ENCODE measurements around the gene NFU1.
"Not testable (repeated sequence)": the region's sequence is repeated elsewhere in the genome, so short reads cannot be mapped to it uniquely, and the experiment has no call there.

The NFU1 gene

DNA sequence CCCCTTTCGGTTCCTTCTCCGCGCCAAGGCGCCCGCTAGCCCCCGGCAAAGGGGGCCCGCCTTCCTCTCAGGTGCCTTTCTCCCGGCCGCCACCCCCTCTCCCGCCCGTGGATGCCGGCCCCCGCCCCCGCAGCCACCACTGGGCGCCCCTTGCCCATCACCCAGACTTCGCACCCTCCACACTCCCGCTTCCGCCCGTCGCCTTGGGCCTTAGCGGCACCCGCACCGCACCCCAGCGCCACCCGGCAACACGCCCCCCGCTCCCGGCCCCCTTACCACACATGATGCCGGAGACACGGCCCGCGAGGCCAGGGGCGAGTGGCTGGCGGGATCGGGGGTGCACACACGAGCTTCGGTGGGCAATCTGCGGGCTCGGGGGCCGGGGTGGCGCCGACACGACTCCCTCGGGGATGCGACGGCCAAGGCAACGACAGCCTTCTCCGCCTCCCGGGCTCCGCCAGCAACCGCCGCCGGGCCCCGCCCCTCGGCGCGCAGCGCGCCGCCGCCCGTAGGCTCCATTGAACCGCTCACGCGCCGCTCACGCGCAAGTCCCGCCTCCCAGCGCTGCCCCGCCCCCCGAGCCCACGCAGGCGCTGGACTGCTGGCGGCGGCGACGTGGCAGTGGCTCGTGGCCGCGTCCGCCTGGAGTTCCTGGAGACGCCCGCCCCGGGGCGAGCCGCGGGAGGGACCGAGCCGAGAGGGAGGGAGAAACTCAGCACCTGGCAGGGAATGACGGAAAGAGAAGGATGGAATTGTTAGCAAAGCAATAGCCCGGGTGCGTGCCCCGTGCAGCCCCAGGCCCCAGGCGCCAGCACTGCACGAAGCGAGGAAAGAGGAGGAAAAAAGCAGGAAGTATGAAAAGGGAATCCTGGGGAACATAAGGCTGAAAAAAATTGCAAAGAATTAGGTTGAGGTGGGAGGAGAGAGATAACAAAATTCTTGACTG lies 50.2 kb downstream of the NFU1 start, which contains the start of gene GFPT1:
Gene GFPT1, minus strand, starts transcription at position 439 of the 946 bp plus-strand sequence. Its CDS starts 156 bp downstream, at position 283.
- DNase-seq, result peak; percentile 90 to 96

DNA sequence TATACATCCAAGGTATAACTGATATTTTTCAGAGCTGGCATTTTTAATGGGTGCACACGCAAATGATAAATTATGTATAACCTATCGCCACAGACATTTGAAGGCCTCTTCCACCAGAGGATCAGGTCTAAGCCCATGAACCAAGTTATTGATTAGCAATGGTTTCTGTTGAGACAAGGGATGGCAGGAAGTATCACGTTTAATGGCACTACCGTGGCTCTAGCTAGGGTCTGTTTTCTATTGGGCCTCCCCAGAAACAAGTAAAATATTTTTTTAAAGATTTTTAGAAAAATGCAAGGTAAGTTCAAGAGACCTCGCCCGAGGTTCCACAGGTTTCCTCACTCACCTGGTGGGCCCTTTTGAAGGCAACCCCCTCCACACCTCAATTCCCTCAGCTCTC lies 50.9 kb downstream of the NFU1 start:
- no peak for DNase-seq

DNA sequence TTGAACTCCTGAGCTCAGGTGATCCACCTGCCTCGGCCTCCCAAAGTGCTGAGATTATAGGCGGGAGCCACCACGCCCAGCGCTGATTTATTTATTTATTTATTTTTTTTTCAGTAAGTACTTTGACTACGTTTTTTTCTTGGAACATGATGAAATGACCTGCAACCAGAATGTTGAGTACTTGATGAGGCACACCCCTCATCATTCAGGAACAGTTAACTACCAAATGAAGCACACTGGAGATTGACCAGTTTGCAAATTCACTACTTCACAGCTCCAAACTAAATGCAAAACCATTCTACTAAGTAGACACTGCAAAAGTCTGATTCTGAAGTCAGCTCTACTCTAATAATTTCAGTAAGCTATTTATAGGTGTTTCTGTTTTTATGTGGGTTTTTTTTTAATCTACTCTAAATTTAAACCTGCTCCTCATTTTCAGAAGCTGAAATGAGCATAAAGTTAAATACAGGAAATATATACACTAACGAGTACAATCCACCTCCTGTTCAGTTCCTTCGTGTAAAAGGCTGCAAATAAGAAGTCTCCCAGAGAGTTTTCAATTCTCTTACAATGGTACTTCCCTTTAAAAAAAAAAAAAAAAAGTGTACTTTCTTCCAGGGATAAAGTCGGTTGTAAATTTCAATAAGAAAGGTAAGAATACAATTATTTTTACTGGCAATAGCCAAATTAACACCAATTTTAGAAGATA lies 51.6 kb downstream of the NFU1 start:
- no peak for DNase-seq

DNA sequence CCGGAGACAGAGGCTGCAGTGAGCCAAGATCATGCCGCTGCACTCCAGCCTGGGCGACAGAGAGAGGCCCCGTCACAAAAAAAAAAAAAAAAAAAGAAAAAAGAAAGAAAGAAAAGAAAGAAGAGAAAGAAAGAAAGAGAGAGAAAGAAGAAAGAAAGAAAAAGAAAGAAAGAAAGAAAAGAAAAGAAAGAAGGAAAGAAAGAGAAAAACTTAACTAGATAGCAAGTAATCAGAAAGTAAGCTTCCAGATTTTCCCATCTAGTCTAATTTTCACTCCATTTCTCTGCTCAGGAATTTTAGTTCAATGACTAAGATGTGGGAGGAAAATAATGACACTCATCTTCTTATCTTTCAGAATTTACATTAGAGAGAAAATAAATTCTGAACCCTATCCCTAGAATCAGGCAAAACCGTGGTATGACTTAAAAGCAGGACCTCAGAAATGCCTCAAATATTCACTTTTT lies 52.6 kb downstream of the NFU1 start:
- no peak for DNase-seq

DNA sequence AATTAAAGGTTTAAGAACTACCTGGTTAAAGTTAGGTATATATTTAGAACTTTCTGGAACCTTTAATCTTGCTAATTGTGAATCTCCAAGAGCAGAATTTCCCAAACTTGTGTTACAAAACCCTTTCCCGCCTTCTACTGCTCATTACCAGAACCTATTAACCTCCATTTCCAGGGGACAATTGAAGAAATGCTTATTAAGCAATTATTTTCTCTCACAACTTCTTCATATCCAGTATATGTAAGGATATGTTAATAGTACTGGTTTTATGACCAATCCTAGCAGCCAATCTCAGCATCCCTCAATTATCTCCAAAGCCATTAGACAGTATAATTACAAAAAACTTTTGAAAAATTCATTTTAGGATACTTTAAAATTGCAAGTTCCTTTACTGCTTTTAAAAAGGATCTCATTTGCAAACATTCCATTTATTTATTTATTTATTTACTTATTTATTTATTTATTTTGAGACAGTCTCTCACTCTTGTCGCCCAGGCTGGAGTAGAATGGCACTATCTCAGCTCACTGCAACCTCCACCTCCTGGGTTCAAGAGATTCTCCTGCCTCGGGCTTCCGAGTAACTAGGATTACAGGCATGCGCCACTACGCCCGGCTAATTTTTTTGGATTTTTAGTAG lies 53.9 kb downstream of the NFU1 start:
- no peak for DNase-seq

DNA sequence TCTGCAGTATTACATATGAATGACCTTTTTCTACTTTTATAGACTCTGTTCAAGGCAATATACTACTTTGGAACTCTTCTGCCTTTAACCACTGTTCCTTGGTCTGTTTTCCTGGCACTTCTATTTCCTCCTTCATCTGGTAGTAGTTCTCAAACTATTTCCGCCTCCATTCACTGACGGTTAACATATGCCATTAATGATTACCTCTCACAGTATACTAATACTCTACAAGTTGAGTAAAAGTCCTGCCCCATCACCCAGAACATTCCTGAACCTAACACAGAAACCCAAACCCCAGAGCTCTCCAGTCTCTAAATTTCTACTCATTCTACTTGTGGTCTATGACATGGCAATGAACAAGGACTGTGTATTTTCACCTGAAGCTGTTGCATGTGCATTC lies 54.7 kb downstream of the NFU1 start:
- DNase-seq, result no peak

DNA sequence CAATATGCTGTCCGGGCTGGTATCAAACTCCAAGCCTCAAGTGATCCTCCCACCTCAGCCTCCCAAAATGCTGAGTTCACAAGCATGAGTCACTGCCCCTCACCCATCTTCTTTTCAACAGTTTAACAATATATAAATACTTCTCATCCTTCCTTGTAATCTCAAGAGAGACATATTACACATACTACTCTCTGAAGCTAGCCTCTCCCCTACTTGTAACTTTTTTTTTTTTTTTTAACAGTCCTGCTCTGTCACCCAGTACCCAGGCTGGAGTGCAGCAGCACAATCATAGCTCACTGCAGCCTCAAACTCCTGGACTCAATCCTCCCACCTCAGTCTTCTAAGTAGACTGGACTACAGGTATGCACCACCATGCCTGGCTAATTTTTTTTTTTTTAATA lies 55.9 kb downstream of the NFU1 start:
- no peak for DNase-seq

DNA sequence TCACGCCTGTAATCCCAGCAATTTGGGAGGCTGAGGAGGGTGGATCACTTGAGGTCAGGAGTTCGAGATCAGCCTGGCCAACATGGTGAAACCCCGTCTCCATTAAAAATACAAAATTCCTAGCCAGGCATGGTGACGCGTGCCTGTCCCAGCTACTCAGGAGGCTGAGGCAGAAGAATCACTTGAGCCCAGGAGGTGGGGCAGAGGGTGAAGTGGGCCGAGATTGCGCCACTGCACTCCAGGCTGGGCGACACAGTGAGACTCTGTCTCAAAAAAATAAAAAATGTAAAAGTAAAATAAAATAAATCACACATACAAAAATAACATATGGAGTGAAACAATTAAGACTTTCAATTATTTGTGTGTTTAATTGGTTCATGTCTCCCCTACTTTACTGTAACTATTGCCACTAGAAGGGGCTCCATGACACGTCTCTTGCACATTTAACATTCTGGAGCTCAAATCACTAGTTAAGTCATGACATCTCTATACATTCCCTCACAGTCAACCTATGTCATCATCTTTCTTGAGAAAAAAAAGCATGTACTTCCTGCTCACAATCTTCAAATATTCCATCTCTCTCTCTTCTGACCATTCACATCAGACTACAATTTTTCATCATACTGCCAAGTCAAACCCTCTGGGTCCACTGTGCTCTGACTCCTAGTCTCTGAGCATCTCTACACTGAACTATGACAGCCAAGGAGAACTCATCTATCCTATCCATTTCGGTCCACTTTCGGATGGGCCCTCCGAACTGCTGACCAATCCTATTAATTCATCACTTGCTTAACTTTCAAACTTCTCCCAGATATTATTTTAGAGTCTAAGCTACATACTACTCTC lies 56.9 kb downstream of the NFU1 start:
- no peak for DNase-seq

DNA sequence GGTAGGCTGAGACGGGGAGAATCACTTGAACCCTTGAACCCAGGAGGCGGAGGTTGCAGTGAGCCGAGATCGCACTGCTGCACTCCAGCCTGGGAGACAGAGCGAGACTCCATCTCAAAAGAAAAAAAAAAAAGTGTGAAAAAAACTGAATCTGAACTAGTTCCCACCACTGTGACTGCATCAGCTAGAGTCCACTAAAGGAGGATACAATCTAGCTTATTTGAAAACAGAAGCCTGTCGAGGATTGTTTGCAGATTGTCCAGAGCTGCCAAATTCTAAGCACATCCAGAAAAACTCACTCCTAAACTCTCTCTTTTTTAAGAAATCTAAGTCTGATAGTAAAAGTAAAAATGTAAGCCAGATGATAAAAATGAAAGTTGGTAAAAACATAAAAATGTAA lies 60.8 kb downstream of the NFU1 start:
- no peak for DNase-seq

DNA sequence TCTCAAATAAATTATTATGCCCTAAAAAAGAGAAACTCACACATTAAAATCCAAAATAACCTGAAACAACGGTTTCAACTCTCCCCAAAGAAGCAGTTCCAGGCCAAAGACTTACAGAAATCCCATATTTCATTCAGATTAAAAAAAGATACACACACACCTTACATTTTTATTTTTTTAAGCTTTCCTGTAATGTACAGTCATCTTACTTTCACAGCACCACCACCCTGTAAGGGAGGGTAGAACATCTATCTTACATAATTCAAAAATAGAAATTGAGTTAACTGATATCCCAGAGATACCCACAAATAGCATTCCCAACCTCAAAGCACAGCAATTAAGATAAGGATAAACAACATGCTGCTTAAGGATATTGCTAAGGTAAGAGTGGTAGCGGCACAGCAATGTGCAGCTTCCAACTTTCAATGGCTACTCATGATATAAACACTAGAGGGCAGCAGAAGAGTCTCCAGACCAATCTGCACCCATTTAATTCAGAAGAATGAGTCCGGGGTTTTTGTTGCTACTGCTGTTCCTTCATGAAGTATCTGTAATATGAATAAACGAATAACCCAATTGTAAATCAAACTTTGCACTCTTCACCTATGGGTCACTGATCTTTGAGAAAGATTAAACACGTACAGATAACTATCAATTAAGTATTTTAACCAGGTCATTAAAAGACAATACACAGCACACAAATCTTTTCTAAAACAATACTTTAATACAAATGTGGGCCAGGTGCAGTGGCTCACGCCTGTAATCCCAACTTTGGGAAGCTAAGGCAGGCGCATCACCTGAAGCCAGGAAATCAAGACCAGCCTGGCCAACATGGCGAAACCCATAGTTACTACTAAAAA lies 61.5 kb downstream of the NFU1 start:
- DNase-seq, result peak; percentile 31 to 65

DNA sequence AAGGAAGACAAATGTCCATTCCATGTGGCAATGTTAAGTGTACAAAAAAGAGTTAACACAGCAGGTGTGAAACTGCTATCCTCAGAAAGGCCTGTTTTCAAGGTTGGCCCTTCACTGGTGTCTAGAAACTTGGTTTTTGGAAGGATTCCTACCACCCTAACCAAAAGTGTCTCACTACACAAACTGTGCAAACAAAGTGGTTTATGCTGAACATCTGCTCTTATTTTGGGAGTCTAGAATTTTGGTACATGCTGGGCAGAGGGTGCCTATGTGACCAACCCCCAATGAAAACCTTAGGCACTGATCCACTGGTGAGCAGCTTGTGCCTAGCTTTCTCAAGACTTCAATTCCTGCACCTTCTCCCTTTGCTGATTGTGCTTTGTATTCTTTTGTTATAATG lies 64.5 kb downstream of the NFU1 start:
- no peak for DNase-seq

DNA sequence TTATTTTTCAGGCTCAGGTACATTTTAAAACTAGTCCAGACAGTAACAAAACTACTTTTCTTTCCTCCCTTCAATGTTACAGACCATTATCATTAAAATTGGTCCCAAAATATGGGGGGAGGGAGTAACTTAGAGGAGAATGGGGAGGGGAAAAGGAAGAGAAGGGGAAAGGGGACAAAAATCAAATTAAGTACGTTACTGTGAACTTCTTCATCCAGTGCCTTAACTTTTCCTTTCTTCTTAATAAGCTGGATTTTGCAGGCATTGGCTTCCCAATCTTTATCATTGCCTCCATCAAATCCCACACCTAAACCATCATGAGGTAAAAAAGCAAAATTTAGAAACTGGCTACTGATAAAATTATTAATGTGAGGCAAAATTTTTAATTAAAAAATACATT lies 67.4 kb downstream of the NFU1 start:
- no peak for DNase-seq

DNA sequence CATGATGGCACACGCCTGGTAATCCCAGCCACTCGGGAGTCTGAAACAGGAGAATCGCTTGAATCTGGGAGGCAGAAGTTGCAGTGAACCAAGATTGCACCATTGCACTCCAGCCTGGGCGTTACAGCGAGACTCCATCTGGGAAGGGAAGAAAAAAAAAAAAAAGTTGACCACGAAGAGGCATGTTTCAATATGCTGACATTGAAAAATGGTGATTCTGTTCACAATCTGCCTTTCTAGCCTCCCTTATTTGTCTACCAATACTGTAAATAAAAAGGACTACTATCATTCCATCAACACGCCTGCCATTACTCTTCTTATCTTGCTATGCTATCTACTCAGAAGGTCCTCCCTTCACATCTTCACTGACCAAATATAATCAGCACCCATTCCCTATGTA lies 68.6 kb downstream of the NFU1 start:
- no peak for DNase-seq

DNA sequence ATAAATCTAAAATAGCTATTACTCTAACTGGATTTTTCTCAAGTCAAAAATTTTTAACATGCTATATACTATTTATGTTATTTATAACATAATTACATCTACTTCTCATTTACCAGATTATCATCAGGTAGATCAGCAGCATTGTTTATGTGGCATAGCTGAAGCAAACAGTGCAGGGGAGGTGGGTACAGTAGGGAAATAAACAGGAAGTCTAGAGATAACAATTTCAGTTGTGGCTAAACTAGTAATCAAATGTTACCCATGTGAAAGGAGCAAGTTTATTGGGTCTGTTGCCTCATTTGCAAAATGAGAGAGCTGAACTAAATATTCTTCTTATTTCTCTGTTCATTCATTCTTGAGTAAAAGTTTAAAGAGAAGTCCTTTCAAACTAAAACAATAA lies 77.9 kb downstream of the NFU1 start:
- no peak for DNase-seq

DNA sequence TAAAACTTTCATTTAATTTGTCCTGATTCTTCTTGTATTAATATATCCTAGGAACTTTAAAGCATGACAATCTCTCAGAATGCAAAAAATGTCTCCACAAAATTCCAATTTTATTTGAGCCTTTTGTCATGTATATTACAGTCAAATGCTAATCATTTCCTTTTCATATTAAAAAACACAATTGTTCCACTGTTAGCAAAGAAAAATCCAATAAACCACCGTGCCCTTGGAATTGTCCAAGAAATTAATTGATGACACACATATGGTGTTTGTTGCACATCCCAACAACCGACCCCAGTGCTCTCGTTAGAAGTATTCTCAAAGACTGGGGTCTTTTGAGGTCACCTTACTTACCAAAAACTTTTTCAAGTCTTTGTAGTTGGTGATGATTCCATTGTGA lies 78.3 kb downstream of the NFU1 start:
- no peak for DNase-seq

DNA sequence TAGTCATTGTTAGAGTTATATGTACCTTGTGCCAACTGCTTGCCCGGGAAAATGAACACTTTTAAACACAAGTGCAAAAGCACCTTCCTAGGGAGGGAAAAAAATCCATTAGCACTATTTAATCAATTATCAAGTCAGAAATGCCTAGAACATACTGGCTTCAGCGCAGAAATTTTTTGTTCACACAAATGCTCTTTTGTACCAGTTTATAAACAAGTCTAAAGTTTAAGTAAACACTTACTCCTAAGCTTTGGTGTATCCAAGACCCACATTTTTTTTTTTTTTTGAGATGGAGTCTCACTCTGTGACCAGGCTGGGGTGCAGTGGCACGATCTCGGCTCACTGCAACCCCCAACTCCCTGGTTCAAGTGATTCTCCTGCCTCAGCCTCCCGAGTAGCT lies 80.8 kb downstream of the NFU1 start:
- DNase-seq, result no peak

DNA sequence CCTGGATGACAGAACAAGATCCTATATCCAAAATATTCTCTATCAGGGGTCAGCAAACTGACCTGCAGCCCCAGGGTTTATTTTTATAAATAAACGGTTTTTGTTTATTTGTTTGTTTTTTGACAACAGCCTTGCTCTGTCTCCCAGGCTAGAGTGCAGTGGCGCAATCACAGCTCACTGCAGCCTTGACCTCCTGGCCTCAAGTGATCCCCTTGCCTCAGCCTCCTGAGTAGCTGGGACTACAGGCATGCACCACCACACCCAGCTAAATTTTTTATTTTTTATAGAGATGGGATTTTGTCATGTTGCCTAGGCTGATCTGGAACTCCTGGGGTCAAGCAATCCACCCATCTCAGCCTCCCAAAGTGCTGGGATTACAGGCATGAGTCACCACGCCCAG lies 82.3 kb downstream of the NFU1 start:
- not testable (repeated sequence) for DNase-seq

DNA sequence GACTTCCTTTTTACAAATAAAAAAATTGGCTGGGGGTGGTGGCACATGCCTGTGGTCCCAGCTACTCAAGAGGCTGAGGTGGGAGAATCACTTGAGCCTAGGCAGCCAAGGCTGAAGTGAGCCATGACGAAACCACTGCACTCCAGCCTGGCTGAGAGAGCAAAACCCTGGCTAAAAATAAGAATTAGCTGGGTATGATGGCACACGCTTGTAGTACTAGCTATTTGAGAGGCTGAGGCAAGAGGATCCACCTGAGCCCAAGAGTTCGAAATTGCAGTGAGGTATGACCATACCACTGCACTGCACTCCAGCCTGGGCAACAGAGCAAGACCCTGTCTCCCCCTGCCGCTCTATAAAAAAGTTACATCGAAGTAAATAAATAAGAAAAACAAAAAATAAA lies 83.9 kb downstream of the NFU1 start:
- DNase-seq, result no peak

DNA sequence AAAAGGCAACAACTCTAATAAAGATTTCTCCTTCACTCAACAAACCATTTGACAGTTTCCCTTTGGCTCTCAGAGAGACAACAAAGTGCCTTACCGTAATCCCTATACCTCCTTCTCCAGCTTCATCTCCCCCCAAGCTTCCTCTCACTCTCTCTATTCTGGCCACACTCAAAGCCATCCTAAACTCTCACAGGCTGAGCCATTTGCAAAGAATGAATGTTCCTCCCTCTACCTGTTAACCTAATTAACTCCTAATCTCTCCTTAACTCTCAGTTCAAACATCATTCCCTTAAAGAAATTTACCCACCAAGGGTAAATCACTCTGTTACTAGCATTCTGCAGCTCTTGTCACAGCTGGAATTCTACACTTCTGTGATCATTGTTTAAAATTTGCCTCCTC lies 88.5 kb downstream of the NFU1 start:
- no peak for DNase-seq

All from inflammatory macrophage treated with lipopolysaccharide for 1 hour (primary cell).